HuH-7.5 (cell line): ENCODE measurements around the gene RAB26.
A peak's percentile ranks its signal among the peaks of the same experiment; 100 is the strongest.

Source experiments
- DNase-seq: peaks from one replicate; pipeline ENCODE4 v3.0.0; 2011; ENCODE audit warnings: low spot score

RAB26 gene

DNA sequence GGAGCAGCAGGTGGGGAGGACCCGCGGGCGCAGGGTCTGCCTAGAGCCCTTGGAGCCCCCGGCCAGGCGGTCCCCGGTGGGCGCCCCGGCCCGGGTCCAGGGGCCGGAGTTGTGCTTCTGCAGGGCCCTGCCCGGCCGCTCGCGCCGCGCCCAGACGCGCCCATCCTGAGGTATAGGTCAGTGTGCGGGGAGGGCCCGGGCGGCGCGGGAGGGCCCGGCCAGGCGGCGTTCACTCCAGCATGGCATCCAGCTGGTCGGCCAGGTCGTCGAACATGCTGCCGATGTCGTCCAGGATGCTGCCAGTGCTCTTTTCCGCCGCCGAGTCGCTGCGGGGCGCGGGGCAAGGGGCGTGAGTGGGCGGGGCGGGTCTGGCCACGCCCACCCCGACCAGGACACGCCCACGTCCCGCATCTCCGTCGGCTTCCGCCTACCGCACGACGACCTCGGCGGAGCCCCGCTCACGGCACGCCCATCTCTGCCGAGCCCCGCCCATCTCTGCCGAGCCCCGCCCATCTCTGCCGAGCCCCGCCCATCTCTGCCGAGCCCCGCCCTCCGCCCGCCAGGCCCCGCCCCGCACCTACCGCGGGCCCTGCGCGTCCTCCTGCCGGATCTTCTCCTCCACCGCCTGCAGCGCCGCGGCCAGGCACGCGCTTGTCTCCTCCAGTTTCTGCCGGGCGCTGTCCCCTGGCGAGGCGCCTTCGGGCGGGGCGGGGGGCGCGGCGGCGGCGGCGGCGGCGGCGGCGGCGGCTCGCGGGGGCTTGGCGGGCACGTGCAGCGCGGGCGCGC is 30.1 kb downstream of the RAB26 start:
- no peak for DNase-seq

DNA sequence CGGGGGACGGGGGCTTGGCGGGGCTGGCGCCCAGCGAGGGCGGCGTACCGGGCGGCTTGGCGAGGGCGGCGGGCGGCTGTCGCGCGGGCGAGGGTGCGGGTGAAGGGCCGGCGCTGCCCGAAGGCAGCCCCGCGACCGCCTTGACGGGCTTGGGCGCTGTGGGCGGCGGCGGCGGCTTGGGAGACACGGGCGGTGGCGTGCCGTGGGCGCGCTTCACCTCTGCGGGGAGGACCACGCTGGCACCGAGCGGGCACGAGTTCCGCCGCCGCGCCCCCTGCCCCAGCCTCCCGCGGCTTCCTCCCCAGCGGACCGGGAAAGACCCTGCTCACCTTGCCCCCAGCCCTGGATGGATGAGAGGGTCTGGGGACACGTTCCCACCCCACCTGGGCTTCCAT is 30.7 kb downstream of the RAB26 start:
- DNase-seq: no peak

DNA sequence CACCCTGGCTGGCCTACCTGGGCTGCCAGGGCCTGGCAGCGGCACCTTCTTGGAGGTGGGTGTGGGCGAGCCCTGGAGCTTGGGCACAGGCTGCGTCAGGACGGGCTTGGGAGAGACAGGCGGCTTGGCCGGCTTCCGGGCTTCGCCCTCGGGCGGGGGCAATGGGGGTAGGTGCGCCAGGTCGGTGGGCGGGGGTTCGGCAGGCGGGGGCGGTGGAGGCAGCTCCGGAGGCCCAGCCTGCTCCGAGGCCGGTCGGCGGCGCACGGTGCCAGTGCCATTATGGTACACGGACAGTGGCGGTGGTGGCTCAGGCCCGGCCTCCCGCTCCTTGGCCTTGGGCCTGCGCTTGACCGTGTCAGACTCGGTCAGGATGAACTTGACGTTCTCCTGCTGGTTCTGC is 31.2 kb downstream of the RAB26 start:
- no peak for DNase-seq

DNA sequence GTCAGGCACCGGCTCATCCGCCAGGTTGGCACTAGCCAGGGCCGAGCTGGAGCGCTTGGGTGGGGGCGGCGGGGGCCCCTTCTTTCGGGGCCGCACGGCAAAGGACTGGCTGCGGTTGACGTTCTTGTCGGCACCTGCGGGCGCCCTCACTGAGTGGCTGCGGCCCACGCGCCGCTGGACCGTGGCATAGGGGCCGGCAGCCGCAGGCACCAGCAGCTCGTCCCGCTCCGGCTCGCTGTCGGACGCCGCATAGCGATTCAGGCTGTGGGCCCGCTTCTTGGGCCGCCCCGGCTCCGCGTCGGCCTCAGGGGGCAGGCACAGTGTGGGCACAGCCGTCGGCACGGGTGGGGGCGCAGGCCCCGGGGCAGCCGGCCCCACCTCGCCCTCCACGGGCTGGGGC is 32.0 kb downstream of the RAB26 start:
- no peak for DNase-seq

DNA sequence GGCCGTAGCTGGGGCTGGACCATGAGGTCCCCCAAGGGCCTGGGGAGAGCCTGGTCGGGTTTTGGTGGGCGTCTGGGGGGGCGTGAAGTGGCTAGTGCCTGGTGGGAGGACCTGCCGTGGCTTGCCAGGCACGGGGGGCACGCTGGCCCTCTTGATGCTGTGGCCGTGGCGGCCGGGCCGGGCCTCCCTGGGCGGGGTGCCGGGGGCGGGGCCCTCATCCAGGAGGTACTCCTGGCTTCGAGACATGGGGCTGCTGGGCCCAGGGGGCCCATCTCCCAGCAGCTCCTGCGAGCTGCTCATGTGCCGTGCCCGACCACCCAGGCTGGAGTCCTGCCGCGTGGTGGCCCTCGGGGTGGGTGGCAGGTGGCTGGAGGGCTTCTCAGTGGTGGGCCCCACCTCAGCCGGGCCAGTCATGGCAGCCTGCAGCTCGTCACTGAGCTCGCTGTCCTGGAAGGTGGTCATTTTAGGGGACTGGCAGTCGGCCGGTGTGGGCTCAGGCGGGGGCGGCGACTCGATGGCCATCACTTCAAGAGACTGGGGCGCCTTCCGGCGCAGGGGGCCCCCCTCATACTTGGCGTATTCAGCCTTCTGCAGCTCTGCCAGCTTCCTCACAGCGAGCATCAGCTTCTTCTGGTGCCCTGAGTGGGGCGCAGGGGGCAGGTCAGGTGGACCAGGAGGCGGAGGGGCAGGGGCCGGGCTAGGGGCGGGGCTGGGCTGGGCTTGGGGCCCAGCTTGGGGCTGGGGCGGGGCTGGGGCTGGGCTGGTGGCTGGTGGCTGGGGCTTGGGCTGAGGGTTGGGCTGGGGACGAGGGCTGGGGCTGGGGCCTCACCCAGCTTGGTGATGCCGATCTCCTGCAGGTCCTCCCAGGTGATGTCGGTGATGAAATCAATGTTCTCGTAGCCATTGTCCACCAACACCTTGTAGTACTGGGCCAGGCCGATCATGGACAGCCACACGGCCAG is 32.8 kb downstream of the RAB26 start:
- no peak for DNase-seq

DNA sequence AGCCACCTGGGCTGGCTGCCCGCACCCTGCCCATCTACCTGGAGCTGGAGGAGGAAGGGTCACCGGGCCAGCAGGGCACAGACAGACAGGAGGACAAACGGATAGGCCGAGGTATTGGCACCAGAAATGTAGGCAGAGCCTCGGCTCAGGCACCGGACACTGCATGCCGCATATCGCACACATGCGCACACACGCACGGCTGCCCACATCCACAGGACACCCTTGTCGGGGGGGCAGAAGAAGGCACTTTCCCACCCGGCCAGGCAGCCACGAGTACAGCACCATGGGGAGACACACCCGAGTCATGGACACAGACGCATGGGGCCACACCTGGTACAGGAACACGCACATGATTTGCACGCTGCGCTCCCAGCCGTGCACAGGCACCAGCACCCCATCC is 33.5 kb downstream of the RAB26 start:
- DNase-seq: no peak

DNA sequence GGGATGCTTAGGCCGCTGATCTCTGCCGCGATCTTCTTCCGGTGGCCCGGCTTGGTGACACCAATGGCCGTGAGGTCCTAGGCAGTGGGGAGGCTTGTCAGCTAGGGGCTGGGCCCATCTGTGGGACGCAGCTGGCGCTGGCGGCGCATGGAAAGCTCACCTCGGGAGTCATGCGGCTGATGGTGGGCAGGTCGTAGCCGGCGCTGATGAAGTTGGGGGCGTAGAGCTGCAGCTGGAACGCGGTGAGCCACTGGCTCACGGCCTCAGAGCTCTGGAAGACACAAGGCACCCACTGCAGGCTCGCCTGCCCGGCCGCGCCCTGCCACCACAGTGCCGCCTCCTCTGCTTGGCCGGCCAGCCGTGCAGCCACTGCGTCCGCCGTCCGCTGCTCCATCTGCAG is 35.2 kb downstream of the RAB26 start:
- no peak for DNase-seq

DNA sequence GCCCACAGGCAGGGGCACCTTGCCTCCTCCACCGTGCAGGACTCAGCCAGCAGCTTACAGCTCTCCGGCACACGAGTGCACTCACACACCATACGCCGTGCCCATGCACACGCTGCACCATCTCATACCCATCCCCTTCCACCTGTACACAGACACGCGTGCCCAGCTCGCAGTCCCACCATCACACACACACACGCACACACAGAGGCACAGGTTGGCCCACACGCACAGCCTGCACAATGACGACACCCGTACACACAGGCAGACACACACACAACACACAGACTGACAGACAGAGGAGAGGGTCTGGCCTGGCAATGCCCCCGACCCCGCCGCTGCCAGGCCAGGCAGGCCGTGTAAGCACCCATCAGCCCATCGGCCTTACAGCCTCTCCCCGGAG is 35.9 kb downstream of the RAB26 start:
- no peak for DNase-seq

DNA sequence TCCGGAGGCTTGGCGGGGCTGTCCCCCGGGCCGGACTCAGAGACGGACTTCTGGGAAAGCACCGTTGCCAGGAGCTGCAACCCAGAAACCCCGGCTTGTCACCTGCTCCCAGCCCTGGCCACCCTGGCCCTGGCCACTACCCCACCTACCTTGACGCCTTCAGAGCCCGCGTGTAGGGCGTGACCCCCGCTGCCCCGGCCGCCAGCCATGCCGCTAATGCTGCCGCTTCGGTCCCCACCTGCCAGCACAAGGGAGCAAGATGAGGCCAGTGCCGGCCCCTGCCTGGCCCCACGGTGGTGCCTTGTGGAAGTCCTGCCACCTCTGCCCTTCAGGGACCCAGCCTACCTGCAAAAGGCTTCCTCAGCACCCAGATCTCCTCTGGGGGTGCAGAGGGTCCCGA is 36.5 kb downstream of the RAB26 start:
- DNase-seq: no peak

DNA sequence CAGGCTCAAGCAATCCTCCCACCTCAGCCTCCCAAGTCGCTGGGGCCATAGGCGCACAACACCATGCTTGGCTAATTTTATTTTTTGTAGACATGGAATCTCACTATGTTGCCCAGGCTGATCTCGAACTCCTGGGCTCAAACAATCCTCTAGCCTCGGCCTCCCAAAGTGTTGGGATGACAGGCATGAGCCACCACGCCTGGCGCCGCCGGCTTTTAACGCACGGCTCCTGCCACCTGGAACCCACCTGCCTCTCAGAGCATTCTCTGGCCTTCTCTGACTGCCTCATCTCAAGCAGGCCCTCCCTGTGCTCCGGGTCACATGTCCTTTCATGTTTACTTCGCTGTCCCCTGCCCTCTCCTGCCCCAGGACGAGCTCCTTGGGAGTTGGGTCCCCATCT is 37.6 kb downstream of the RAB26 start:
- DNase-seq: no peak

DNA sequence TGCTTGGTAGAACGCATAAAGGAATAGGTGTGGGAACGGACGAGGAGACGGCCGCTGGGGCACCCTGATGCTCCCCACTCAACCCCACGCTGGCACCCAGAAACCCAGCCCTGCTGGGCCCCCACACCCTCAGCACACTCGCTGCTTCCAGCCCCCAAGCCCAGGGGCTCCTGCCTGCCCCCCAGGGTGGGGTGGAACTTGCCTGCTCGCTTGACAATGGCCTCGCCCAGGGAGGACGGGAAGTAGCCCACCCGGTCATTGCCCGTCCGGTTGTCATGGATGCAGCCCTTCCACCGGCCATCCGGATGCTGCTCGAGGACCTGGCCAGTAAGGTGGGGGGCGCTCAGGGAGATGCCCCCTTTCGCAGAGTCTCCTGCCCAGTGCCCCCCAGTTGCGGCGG is 38.1 kb downstream of the RAB26 start:
- no peak for DNase-seq

DNA sequence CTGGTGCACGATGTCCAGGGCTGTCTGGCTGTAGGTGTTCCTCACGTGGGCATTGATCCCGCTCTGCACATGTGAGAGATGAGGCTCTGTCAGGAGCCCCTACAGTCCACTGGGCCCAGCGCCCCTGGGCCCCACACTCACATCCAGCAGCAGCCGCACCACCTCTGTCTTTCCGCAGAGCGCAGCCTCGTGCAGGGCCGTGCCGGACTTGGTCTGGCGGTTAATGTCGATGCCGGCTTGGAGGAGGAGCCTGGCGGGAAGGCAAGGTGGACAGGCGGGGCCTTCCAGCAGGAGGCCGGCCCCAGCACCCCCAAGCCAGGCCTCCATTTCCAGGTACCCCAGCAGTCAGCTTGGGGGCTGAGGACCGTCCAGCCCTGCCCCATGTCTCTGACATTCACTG is 38.8 kb downstream of the RAB26 start:
- no peak for DNase-seq

DNA sequence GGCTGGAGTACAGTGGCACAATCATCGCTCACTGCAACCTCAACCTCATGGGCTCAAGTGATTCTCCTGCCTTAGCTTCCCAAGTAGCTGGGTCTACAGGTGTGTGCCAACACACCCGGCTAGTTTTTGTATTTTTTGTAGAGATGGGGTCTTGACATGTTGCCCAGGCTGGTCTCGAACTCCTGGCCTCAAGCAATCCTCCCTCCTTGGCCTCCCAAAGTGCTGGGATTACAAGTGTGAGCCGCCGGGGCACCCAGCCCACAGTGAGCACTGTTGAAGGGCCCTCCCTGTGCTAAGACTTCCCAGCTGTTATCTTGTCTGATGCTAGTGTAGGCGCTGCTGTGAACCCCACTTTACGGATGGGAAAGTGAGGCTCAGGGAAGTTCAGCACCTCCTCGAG is 40.0 kb downstream of the RAB26 start:
- DNase-seq: no peak

DNA sequence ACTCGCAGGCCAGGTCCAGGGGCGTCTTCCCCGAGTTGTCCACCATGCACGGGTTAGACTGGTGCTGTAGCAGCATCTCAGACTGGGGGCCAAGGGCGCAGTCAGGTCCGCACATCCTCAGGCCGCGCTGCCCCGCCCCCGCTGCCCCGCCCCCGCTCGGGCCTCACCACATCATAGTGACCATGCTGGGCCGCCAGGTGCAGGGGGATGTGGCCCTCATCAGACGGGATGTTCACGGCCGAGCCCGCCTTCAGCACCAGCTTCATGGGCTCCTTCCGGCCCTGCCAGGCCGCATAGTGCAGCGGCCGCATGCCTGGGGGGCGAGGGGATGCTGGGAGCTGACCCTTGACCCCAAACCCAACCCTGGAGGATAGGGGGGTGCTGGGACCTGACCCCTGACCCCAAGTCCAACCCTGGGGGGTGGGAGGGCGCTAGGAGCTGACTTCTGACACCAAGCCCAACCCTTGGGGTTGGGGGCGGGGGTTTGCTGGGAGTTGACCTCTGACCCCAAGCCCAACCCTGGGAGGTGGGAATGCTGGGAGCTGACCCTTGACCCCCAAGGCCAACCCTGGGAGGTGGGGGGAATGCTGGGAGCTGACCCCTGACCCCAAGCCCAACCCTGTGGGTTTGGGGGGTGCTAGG is 40.9 kb downstream of the RAB26 start:
- no peak for DNase-seq

DNA sequence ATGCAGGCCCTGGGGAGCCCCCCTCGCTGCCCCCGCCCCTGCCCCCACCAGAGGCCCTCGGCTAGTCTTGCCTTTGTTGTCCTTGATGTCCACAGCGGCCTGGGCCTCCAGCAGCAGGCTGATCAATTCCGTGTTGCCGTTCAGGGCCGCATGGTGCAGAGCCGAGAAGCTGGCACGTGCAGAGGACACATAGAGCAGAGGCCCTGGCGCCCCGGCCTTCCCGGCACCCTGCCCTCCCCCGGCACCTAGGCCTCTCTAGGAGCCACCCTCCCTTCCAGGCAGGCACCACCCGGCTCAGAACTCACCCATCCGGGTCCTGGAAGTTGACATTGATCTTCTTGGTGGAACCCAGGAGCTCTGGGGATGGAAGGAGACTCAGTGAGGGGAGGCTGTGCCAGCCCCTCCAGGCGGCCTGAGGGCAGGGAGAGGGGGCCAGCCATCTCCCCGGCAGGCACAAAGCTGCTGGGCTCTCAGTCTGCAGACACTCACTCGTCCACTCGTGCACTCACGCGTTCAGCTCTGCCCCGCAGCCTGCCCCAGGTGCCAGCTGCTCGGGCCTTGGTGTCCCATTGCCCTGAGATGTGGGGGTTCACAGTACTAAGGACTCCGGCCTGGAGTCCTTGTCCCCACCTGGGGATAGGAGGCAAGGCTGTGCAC is 41.7 kb downstream of the RAB26 start:
- no peak for DNase-seq

DNA sequence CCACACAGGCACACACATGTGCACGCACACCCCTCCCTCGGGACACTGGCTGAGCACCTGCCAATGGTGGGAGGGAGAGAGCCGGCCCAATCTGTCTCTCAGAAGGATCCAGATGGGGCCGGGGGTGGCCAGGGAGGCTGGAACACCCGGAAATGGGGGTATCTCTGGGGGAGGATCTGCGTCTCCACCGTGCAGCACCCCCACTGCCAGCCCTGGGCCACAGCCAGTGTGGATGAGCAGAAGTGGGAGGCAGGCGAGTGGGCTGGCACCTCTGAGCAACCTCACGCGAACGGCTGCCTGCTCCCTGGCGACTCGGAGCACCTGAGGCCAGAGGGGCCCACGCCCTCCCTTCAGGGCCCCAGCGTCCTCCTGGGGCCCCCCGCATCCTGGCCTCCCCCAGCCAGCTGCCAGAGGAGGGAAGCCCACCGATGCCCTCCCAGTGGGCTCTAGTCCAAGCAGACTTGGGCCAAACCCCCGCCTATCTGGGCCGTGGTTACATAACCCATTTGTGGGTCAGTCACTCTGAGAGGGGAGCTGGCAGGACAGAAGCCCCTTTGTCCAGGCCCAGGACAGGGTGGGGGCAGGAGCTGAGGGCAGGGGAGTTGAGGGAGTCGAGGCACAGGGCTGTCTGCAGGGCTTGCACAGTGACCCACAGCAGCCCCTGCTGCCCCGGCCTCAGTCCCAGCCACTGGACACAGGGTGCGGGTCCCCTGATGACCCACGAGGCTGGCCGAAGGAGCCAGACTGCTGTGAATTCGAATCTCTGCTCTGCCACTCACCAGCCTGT is 42.4 kb downstream of the RAB26 start:
- no peak for DNase-seq

DNA sequence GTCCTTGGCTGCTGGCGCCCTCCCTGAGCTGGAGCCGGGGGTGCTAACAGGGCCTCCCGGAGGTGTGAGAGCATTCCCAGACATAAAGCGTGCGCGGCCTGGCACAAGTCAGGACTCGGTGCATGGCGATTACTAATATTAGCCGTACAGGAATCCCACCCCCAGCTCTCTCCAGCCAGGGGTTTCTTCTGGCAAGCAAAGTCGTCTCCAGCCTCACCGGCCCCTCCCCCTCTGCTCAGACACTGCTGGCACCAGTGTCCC is 43.0 kb downstream of the RAB26 start:
- no peak for DNase-seq

DNA sequence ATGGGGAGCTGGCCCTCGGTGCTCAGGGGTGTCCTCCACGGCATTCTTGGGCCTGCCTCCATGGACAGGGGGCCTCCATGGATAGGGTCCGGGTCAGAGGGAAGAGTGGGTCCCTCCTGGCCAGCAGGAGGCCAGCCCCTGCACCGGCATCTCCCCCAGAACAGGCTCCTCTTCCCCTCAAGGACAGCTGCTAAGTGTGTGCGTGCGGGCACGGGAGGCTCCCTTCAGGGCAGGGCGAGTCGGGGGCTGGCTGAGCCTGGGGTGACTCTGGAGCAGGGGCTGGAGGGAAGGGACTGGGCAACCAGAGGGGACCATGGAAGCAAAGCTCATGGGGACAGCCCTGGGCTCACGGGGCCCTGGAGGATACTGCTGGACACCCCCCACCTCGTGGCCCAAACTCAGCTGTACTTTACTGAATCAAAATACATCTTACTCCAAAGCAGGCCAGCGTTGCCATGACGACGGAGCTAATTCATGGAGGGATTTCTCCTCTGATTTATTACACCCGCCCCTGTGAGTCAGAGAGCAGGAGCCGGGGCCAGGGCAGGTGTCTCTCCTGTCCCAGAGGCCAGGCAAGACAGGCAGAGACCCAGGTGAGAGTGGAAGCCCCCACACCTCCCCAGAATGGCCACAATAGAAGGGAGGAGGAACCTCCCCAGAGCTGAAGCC is 45.9 kb downstream of the RAB26 start:
- no peak for DNase-seq

DNA sequence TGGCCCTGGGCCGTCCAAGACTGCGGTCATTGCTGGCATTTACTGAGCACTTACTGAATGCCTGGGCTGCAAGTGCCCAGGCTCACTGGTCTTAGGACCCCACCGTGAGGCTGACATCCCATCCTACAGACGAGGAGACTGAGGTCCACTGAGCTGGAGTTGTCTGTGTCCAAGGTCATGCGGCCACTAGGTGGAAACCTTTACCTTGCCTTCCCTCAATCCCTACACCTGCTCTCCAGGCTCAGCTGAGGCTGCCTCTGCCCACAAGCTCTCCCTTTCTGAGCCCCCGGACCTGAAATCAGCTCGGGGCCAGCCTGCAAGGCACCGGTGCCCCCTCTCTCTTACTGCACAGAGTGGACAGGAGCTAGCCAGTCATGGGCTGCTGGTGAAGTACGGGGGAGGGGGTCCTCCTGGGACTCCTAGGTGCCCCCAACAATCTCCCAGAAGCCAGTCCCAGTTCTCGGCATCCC is 46.5 kb downstream of the RAB26 start:
- peak; percentile 90 for DNase-seq

DNA sequence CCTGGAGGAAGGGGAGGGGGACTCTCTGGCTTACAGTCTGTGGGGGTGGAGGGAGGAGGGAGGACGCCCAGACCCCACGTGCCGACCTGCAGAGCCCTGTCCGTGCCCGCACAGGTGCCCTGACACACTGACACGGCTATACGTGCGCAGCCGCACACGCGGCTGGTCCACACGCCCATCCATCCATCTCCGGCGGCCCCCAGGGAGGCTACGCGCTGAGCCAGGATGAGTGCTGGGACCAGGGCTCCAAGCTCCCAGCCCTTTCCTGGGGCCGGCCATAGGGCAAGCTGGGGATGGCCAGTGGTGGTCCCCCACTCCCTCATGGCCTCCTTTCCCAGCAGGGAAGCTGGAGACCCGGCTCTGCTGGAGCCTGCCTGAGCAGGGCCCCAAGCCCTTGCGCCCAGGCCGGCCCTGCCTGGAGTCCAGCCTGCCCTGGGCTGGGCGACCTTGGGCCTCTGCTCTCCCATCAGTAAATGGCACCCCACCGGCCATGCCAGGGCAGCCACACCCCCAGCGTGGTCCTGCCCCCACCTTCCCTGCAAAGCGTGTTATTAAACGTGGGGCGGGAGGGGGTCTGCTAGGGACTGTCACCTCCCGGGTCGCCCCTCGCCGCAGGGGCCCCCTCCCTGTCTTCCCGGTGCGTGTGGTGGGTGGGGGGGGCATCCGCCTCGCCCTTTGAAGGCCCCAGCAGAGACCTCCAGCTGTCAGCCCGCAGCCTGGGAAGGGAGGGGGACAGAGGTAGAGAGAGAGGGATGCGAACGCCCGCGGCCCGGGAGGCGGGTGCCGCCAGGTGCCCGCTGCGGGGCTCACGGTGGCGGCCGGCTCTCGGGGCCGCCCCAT is 47.1 kb downstream of the RAB26 start:
- no peak for DNase-seq
